GM21737 (cell line): ENCODE data around the gene PIK3CG.
"Not testable (repeated sequence)": the region's sequence is repeated elsewhere in the genome, so short reads cannot be mapped to it uniquely, and the experiment has no call there.

Experiments used
- ATAC-seq: cut with Tn5 transposase; IDR thresholded peaks from one replicate; pipeline ENCODE4 v1.9.1; 2021; ENCODE audit warnings: mild to moderate bottlenecking, moderate library complexity; ENCODE audit not compliant: unreplicated experiment

PIK3CG gene

DNA sequence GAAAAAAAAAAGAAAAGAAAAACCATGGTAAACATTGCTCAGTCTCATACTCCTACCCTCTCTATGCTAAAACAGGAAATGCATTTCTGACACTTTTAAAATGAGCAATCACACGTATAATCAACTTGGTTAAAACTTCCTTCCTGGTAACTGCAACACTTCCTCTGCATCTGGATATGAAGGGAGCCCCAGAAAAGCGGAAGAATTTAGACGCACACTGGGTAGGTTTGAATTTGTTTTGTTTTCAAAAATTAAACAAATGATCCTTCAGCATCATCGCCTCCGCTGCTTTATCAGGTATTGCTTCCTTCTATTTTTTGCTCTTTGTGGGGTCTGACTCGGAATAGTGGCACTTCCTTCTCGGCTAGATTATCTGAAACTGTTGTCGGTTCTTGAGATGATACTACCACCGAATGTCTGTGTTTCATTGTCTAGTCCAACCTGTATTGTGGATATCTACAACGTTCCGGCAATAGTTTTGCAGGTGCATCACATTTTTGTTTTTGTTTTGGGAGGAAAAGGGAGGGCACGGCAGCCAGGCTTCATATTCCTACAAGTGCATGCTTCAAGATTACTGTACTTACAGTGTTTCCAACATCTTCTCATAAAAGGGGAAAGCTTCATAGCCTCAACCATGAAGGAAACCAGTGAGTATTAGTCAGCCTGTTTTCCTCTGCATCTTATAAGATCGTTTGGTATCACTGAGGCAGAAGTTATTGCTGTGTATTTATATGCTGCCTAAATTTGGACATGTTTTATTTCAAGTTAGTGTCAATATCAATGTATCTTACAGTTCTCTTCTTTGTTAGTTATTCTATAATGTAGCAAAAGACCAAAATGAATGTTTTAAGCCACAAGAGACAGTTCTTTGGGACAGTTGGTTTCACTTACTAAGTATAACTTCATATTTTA lies at the start of gene PIK3CG:
Gene PIK3CG, plus strand, starts transcription at position 153 of the 912 bp plus-strand sequence. CDS start 2,280 bp downstream, outside the sequence.
- ATAC-seq: peak; percentile 67

DNA sequence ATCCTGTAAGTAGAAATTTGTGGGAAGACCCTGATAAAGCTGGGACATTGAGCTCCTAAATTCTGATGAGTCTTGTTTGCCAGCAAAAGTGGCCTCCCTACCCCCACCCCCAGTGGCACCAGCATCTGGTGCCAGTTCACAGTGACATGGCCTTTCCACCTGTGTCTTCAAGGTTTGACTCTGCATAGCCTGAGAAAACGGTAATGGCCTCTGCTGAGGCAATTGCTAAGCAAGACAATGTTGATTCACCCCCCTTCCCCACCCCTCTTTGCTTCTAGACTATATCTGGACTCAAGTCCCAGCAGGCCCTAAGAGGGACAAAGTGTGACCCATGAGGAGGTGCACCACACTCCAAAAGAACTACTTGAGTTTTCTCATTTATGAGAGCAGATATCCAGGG lies 48.0 kb upstream of the PIK3CG start:
- no peak for ATAC-seq

DNA sequence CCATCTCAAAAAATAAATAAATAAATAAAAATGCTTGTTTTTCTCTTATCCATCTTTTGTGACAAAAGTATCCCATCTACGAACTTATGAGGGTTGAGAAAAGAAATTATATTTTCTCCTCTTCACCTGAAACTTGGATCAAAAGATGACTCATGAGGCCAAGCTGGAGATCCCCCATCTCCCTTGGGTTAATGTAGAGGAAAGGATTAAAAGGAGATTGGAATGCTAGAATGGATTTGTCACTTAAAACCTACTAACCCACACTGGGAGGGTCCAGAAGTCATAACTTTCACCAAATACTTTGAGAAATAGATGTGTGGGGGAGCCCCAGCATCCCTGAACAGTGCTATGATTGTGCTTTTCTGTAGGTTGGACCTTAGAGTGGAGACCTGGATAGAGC lies 46.3 kb upstream of the PIK3CG start:
- no peak for ATAC-seq

DNA sequence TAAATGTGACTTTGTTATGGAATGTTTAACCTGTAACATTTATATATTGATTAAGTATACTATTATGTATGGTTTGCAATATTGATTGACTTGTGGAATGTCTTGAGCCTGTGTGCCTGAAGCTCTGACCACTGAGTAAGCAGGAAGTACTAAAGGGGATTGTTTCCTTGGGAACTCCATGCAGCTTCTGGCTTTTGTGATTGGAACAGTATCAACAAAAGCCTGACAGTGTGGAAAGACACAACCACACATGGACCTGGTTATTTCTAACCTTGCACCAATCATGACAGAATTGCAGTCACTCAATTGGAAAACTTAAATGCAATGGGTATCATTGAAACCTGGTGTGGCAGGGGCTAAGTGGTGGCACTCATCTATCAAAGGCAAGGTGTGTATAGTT lies 45.5 kb upstream of the PIK3CG start:
- ATAC-seq: no peak

DNA sequence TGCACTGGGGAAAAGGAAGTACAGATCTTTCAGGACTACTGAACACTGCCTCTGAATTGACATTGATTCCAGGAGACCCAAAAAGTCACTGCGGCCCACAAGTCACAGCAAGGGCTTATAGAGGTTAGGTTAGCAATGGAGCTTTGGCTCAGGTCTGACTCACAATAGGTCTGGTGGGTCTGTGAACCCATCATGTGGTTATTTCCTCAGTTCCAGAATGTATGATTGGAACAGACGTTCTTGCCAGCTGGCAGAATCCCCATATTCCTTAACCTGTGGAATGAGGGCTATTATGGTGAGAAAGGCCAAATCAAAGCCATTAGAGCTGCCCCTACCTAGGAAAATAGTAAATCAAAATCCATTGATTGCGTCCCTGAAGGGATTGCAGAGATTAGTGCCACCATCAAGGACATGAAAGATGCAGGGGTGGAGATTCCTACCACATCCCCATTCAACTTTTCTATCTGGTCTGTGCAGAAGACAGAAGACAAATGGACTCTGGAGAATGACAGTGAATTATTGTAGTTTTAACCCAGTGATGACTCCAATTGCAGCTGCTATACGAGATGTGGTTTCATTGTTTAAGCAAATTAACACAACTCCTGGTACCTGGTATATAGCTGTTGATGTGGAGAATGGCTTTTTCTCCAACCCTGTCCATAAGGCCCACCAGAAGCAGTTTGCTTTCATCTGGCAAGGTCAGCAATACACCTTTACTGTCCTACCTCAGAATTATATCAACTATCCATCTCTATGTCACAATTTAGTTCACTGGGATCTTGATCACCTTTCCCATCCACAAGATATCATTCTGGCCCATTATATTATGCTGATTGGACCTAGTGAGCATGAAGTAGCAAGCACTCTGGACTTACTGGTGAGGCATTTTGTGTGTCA lies 44.5 kb upstream of the PIK3CG start:
- ATAC-seq: no peak

DNA sequence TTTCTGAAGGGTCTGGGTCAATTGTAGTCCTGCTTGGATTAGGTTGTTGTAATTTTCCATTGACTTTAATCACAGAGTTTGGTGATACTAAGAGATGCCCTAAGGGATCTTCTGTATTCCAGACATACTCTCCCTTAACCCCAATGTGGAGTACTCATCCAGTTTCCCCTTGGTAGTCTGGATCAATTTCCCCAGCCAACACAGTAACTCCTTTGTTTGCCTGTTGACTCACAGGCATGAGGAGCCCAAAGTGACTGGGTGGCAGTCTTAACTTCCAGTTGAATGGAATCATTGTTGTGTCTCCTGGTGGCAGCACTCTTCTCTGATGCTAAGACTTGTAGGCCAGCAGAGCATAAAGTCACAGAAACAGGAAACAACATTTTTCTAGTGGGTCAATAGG lies 41.5 kb upstream of the PIK3CG start:
- ATAC-seq: no peak

DNA sequence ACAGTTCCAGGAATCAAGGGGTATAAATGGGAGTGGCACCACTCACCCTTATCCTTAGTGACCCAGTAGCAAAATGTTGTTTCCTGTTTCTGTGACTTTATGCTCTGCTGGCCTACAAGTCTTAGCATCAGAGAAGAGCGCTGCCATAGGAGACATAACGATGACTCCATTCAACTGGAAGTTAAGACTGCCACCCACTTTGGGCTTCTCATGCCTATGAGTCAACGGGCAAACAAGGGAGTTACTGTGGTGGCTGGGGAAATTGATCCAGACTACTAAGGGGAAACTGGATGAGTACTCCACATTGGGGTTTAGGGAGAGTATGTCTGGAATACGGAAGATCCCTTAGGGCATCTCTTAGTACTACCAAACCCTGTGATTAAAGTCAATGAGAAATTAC lies 40.6 kb upstream of the PIK3CG start:
- no peak for ATAC-seq

DNA sequence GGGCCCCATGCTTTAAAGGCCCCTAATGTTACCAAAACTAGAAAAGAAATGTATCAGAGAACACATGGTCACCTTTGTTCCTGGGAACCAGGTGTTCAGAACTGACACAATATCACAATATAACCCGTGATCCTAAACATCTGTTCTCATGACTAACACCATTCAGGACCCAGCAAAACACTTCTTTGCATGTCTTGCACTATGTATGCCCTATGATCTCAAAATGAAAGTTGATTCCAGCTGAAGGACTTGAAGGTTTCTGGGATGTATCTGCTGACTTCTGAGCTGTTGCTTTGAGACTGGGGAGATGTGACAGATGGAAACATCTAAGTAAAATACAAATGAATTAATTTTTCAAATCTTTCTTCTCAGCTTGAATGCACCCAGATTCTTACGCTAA lies 37.5 kb upstream of the PIK3CG start:
- no peak for ATAC-seq

DNA sequence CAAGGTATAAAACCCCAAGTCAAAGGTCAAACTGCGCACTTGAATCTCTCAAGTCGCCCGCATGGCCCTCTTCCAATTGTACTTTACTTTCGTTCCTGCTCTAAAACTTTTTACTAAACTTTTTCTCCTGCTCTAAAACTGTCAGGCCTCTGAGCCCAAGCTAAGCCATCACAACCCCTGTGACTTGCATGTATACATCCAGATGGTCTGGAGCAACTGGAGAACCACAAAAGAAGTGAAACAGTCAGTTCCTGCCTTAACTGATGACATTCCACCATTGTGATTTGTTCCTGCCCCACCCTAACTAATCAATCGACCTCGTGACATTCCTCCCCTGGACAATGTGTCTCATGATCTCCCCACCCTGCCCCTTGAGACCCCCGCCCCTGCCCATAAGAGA lies 35.6 kb upstream of the PIK3CG start:
- ATAC-seq: no peak

DNA sequence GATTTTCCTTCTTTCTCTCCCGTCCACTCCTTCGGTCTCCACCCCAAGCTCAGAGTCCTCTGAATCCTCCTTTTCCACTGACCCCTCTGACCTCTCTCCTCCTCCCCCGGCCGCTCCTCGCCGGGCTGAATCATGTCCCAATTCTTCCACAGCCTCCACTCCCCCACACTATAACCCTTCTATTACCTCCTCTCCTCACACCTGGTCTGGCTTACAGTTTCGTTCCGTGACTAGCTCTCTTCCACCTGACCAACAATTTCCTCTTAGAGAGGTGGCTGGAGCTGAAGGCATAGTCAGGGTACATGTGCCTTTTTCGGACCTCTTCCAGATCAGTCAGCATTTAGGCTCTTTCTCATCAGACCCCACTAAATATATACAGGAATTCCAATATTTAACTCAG lies 34.2 kb upstream of the PIK3CG start:
- not testable (repeated sequence) for ATAC-seq

DNA sequence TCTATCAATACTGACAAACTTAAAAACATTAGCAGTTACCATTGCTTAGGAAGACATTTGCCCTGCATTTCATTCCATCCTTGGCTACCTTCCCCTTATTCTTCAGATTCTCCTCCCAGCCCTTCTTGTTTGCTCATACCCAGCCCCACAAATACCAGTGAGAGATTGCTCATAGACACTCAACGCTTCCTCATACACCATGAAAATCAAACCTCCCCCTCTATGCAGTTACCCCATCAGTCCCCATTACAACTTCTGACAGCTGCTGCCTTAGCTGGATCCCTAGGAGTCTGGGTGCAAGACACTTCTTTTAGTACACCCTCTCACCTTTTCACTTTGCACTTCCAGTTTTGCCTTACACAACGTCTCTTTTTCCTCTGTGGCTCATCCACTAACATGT lies 28.3 kb upstream of the PIK3CG start:
- no peak for ATAC-seq

DNA sequence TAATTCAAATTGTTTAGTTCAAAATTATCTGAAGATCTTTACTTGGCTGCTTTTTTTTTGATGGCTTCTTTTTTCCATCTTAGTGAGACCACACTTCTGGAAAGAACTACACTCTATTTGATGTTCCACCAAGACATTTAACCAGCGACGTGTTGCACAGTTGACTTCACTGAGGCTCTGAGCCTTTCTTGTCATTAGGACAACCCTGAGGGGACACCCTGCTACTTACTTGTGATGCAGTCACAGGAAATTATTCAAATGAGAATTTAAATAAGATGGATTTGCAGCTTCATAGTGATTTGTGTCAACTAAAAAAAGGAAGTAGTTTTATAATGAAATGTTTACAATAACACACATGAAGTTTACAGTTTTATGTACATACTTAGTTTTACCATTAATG lies 25.6 kb upstream of the PIK3CG start:
- ATAC-seq: no peak

DNA sequence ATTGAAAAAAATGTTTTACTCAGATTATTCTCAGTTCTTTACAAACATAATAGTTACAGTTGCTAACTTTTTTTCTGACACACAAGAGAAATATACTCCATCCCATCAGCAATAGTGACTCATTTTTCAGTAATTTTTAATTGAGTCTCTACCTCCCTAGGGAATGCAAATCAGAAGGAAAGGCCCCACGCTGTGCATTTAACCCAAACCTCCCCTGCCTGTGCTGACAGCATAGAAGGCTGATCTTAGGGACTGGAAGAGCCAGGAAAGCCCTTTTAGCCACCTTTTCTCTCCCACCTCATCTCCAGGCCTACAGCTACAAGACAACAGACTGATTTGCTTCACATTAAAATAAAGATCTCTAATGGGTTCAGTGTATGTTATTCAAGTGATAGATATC lies 24.7 kb upstream of the PIK3CG start:
- ATAC-seq: no peak

DNA sequence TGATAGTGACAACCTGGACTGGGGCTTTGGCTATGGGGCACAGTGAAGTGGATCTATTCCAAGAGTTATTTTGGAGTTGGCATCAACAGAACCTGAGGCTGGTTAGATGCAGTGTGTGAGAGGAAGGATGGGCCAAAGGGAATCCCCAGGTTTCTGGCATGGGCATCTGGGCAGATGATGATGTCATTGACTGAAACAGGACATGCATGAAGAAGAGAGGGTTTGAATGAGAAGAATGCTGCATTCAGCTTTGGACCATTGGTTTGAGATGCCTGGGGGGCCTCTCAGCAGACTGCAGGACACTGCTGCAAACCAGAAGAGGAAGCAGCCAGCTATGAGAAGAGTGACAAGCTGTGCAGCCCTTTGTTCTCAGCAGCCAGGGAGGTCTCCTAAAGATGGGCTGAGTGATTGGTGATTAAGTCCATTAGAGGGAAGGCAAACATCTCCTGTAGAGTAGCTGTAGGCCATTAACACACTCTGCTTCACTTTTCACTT lies 23.1 kb upstream of the PIK3CG start:
- ATAC-seq: no peak

DNA sequence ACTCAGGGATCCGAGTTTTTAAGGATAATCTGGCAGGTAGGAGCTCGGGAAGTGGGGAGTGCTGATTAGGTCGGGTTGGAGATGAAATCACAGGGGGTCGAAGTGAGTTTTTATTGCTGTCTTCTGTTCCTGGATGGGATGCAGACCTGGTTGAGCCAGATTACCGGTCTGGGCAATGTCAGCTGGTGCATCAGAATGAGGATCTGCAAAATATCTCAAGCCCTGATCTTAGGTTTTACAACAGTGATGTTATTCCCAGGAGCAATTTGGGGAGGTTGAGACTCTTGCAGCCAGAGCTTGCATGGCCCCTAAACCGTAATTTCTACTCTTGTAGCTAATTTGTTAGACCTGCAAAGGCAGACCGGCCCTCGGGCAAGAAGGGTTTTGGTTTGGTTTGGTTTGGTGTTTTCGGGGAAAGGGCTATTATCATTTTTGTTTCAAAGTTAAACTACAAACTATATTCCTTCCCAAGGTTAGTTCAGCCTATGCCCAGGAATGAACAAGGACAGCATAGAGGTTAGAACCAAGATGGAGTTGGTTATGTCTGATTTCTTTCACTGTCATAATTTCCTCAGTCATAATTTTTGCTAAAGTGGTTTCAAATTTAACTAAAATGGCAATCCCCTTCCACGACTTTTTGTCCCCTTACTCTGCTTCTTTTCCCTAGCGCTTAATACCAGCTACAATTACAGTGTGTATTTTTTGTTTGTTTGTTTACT lies 20.6 kb upstream of the PIK3CG start:
- ATAC-seq: no peak

DNA sequence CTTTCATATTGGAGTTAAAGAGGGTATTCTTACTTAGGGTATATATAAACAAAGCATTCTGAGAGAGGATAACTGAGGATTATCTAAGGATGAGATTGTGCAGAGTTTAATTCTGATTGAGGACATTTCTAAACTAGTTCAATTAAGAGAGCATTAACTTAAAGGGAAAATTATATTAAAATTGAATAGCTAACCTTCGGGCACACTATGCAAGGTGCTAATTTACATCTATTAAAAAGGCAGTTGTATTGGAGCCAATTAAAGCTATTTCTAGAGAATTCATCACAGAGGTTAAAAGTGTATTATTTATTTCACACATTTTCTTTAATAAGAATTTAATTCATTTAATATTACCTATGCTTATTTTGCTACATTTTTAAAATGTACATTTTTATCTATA lies 17.0 kb upstream of the PIK3CG start:
- ATAC-seq: no peak

DNA sequence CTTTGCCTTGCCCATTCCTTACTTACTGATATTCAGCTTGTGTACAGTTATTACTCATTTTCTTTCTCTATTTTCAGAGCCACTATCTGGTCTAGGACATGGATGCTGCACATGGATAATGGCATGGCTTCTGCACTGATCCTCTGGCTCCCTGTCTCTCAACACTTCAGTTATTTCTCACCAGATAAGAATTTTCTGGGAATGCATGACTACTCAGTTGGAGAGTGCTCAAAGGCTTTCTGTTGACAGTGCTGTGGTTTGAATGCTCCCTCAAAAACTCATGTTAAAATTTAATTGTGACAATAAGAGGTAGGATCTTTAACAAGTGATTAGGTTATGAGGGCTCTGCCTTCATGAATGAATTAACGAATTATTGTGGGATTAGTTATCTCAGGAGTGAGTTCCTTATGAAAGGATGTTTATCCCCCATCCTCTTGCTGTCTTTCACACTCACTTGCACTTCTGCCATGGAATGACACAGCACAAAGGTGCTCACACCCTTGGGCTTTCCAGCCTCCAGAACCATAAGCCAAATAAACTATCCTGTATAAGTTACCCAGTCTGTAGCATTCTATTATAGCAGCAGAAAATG lies 16.1 kb upstream of the PIK3CG start:
- no peak for ATAC-seq

DNA sequence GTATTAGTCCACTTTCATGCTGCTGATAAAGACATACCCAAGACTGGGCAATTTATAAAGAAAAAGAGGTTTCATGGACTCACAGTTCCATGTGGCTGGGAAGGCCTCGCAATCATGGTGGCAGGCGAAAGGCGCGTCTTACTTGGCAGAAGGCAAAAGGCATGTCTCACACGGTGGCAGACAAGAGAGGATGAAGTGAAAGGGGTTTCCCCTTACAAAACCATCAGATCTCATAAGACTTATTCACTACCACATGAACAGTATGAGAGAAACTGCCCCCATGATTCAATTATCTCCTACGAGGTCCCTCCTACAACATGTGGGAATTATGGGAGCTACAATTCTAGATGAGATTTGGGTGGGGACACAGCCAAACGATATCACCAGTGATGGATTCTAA lies 13.4 kb upstream of the PIK3CG start:
- not testable (repeated sequence) for ATAC-seq

DNA sequence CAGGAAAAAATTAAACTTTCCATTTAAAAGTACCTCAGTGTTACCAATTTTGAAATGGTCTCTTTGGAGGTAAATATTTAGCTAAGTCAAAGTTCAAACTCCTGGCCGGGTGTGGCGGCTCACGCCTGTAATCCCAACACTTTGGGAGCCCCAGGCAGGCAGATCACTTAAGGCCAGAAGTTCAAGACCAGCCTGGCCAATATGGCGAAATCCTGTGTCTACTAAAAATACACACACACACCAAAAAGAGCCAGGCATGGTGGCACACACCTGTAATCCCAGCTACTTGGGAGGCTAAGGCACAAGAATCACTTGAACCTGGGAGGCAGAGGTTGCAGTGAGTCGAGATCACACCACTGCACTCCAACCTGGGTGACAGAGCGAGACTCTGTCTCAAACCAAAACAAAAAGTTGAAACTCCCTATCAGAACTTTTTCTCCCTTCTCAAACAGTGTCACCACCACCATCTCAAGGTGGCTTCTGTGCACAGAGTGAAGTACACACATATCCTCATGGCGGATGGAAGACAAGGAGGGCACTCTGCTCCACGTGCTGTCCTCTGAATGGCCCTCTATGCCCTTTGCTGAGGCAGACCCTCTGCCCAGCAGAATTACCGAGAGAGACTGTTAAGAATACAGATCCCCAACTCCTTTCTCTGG lies 11.7 kb upstream of the PIK3CG start:
- ATAC-seq: no peak

DNA sequence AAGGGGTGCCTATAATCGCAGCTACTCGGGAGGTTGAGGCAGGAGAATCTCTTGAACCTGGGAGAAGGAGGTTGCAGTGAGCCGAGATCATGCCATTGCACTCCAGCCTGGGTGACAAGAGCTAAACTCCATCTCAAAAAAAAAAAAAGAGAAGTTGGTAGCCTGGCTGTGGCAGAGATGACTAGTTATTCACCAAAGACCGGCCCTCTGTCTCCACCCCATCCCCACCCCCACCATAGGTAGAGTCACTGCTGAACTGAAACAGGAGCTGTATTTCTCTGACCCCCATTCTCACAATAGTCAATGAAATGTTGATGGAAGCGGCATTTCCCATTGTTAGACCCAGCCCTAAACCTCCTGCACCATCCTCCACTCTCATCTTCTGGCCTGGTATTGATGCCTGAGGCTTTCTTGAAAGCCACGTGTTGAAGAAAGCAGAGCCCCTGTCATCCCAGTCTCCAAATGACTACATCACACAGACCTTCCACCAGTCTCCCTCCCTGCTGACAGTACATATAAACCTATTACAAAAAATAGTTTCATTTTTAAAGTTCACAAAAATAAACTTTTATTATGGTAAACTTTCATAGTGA lies 9.4 kb upstream of the PIK3CG start:
- ATAC-seq: no peak
